A549 (cell line): ENCODE results near the gene LAPTM5.

ENCODE experiments used
- CTCF ChIP-seq: fragments of >200 bp; sonication (Bioruptor Twin); formaldehyde crosslinking; IDR thresholded peaks from 3 replicates; pipeline ENCODE4 v1.5.1; 2016
- EP300 ChIP-seq, 2 experiments: fragments of >200 bp; sonication (Bioruptor Twin); formaldehyde crosslinking; IDR thresholded peaks; 2 replicates in 1 of 2; 3 replicates in 1 of 2; pipeline ENCODE4 v1.6.1; 2016 to 2017
- POLR2AphosphoS2 ChIP-seq: conservative IDR thresholded peaks from 2 replicates; pipeline ENCODE4 v1.6.1; 2012; ENCODE audit warnings: low read length, improper control_type of control experiment, inconsistent platforms
- RARB ChIP-seq: fragments of 250-450 bp; sonication (Bioruptor Pico); IDR thresholded peaks from 2 replicates; pipeline ENCODE4 v1.8.0; 2021; ENCODE audit warnings: mild to moderate bottlenecking, moderate library complexity
- SMC3 ChIP-seq: fragments of >200 bp; sonication (Bioruptor Twin); formaldehyde crosslinking; IDR thresholded peaks from 3 replicates; pipeline ENCODE4 v1.6.1; 2018; ENCODE audit warnings: inconsistent platforms

GRCh38 chr1:30692201-30692947, 65.2 kb downstream of the LAPTM5 start:
- TF ChIP-seq CTCF (no peak), RARB (CRISPR knock-in tag) (no peak), POLR2AphosphoS2 (no peak), SMC3 (no peak), EP300 (IDR thresholded peaks at IDR 0.05) (no peak)
